ENCODE results near the gene SZRD1.
"Not testable (repeated sequence)": the region's sequence is repeated elsewhere in the genome, so short reads cannot be mapped to it uniquely, and the experiment has no call there.

Gene SZRD1, protein sequence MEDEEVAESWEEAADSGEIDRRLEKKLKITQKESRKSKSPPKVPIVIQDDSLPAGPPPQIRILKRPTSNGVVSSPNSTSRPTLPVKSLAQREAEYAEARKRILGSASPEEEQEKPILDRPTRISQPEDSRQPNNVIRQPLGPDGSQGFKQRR

DNA sequence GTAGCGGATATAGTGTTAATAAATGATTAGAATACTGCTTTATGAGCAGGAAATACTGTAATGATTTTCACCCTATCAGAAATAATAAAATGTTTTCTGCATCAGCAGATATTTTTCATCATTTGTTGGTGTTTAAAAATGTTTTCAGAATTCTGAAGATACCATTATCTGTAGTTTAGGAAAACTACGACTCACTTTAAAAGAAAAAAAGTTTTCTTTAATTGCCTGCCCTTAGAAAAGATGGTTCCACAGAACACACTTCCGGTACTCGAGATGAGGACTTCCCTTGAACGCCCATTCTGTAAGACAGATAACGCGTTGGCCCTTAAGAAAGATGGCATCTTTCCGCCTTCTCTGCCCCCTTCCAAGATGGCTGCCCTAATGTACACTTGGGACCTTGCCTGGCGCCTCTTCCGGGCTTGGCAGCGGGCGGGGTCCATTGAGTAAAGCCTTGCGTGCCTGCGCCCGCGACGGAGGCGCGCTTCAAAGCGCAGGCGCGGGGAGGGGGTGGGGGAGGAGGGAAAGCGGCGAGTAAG, at the start of gene SZRD1:
SZRD1 (plus strand) TSS at position 521 of the 536 bp plus-strand sequence. CDS start 16 bp downstream, outside the sequence.
- DNase-seq, result peak; percentile 100

DNA sequence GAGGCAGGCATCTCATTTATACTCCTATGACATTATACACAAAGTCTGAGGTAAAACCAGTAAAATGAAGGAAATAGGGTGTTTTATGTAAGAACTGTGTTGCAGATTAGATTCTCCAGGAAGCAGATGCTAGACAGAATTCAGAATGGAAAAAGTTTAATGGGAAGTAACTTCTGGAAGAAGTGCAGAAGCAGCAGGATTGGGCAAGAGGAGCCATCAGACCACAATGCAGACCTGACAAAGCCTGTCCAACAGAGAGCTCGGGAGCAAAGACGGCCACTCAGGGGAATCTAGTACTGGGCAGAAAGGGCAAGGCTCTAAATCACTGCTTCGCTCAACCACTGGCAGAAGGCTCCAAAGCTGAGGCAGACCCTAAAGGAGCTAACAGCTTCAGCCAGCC, 48.5 kb upstream of the SZRD1 start:
- no peak for DNase-seq

DNA sequence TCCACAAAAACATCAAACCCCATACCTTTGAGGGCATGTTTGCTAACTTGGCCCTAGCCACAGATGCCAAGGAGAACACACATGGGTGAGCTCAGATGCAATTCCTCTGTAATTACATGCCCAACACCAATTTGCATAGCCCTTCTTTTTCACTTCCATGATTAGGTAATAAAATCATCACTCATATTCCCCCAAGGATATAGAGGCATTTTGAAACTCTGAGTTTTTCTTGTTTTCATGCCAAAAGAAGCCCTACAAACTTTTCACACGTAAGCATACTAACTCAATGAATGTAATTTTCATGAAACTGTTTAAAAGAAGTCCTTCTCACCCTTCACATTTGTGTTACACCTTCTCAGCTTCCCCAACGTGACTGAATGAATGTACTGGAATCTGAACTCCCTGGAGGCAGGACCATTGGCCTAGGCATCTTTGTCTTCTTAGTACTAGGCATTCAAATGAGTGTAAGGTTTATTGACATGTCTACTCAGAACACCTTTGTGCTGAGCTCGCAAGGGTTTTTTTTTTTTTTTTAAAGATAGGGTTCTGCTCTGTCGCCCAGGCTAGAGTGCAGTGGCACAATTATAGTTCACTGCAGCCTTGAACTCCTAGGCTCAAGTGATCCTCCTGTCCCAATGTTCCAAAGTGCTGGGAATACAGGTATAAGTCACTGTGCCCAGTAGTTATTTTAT, 45.7 kb upstream of the SZRD1 start:
- DNase-seq, result no peak

DNA sequence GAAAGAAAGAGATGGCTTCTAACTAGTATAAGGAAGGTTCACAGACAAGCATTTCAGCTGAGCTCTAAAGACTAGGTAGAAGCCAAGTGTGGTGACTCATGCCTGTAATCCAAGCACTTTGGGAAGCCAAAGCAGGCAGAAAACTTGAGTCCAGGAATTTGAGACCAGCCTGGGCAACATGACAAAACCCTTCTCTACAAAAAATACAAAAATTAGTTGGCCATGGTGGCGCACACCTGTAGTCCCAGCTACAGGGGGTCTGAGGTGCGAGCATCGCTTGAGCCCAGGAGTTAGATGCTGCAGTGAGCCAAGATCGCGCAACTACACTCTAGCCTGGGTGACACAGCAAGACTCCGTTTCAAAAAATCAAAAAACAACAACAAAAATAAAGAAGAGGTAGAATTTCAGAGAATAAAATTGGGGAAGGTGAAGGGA, 42.6 kb upstream of the SZRD1 start:
- DNase-seq, result no peak

DNA sequence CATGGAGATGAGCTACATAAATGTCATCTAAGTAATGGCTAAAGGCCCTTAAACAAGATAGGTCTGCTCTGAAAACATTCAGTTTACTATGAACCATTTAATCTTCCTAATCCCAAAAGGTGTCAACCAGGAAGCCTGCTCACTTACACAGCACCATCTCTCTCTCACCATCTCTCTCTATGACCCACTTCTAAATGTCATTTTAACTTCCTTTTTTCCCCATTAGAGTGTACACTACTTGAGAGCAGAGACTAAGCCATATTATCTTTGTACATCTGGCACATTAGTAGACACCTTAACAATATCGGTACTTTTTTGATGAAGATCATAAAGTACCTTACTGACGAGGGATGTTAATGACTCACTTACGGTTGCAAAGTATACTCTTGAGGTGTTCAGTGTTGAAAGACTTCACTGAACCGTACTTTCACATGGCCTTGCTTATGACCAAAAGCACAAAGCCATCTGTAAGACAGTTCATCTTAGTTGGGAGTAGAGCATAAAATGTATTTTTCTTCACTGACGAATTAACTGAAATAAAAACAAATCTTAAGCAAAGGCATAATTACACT, 40.1 kb upstream of the SZRD1 start:
- DNase-seq, result no peak

DNA sequence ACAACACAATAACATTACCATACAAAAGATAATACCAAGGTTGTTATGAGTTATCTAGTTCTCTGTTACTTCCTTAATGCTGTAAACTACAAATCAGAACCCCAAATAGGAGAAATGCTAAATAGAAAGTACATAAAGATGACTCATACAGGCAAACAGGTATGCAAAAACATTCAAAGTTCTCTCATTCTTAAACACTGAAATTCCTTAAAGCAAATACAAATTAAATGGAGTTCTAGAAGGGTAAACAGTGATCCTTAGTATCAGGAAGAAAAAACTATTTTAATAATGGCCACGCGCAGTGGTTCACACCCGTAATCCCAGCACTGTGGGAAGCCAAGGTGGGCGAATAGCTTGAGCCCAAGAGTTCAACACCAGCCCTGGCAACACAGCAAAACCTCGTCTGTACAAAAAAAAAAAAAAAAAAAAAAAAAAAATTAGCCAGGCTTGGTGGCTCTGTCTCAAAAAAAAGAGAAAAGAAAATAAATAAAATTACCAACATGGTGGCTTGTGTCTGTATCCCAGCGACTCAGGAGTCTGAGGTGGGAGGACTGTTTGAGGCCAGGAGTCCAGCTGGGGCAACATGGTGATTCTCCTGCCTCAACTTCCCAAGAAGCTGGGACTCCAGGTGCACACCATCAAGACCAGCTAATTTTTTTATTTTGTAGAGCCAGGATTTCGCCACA, 32.2 kb upstream of the SZRD1 start:
- no peak for DNase-seq

DNA sequence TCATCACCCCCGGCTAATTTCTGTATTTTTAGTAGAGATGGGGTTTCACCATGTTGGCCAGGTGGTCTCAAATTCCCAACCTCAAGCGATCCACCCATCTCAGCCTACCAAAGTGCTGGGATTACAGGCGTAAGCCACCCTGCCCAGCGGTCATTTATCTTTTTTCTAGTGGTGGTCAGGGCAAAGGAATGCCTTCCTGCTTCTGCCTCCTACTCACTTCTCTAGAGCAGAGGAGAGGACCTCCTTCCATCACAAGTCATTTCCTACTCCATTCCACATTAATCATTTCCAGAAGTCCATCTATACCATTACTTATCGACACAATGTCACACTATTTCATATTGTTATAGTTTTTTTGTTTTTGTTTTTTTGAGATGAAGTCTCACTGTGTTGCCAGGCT, 28.1 kb upstream of the SZRD1 start:
- DNase-seq, result no peak

DNA sequence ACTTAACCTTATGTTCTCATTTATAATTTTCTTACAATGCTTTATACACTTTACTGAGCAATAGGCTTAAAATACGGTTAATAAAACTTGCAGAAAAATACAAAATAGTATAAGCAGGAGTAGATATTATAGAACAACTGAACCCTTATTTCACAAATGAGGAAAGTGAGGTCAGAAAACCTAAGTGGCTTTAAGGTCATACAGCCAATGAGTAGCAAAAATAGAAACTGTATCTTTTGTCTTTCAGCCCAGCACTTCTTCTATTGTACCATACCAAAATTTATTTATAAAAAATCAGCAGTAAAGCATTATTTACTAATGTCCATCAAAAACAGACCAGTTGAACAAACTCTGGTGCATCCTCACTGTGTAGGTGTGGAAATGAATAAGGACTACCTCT, 26.4 kb upstream of the SZRD1 start:
- no peak for DNase-seq

DNA sequence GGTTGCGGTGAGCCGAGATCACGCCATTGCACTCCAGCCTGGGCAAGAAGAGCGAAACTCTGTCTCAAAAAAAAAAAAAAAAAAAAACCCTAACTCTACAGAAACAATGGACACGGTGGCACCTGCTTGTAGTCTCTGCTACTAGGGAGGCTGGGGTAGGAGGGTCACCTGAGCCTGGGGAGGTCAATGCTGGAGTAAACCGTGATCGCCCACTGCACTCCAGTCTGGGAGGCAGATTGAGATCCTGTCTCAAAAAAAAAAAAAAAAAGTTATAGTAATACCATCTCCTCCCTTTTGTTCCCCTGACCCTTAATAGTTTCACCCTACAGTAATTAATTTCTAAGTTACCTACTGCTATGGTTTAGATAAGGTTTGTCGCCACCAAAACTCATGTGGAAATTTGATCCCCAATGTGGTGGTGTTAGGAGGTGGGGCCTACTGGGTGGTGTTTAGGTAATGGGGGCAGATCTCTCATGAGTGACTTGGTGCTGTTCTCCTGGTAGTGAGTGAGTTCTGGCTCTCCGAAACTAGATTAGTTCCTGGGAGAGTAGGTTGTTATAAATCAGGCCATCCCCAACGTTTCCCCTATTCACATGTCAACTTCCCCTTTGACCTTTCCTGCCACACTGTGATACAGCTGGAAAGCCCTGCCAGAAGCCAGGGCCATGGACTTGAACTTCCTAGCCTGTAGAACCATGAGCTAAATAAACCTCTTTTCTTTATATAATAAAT, 24.5 kb upstream of the SZRD1 start:
- DNase-seq, result no peak

DNA sequence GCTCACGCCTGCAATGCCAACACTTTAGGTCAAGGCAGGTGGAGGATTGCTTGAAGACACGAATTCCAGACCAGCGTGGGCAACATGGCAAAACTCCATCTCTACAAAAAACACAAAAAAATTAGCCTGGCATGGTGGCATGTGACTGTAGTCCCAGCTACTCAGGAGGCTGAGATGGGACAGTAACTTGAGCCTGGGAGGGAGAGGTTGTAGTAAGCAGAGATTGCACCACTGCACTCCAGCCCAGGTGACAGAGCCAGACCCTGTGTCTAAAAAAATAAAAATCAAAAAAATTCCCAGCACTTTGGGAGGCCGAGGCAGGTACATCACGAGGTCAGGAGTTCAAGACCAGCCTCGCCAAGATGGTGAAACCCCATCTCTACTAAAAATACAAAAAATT, 23.8 kb upstream of the SZRD1 start:
- not testable (repeated sequence) for DNase-seq

DNA sequence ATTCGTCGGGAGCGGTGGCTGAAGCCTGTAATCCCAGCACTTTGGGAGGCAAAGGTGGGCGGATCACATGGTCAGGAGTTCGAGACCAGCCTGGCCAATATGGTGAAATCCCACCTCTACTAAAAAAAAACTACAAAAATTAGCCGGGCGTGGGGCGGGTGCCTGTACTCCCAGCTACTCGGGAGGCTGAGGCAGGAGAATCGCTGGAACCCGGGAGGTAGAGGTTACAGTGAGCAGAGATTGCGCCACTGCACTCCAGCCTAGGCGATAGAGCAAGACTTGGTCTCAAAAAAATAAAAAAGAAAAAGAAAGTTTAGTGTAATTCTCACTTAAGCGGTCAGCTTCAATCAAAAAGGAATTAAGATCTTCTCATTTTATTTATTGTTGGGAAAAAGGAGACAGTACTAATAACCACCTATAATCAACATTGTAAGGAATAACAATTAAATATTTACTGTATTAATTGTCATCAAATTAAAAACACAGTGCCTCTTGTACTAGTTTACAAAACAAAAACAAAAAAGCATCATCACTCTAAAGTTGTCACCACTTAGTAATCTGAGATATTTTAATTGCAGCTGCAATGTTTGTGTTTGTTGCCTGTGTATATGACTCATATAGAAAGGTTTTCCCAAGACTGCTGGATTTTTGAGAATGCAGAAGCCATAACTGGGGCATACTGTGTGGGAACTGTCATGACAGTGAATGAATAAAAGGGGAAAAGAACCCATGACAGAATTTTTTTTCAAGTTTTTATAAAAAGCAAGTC, 18.4 kb upstream of the SZRD1 start:
- DNase-seq, result no peak

DNA sequence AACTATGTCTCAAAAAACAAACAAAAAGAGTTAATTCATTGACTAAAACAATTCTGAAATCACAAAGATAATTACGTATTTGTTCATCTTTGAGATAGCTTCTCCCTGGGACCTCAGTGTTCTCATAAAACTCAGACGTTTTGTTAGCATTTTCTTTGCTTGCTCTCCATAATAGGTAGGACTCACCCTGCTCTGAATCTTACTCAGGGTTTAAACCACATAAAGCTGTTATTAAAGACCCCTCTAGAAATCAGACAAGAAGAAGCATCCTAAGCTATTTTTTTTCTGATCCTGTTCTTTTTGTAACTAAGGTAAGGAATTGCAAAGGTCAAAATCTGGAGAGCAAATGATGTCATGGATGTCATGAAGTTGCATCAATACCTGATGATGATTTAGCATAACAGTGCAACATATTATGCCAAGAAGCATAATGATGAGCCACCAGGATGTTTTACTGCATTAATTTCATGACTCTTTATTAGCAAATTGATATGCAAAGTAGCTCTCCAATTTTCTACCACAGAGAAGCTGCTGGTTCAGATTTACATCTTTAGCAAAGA, 17.1 kb upstream of the SZRD1 start:
- no peak for DNase-seq

DNA sequence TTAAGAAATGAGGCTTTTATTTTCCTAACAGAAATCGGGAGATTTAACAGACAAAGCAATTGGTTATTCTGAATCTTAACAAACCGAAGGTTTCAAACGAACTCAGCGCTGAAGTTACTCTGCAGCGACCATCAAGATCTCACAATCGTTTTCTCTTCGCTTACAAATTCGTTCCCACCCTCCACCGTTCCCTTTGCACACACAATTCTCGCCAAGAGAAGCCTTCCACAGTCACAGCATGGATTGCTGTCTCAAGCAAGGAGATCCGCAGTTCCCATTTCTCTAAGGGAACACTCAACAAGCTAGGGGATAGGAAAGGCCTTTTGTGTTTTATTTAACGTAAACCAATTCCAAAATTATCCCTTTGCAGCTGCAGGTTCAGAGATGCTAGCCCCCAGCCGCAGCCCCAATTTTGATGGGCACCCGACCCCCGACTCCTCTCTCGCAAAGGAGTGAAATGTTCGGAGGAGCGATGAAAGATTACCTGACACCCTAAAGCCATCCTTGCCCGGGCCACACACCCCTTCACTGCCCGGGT, 15.5 kb upstream of the SZRD1 start:
- DNase-seq, result peak; percentile 40

DNA sequence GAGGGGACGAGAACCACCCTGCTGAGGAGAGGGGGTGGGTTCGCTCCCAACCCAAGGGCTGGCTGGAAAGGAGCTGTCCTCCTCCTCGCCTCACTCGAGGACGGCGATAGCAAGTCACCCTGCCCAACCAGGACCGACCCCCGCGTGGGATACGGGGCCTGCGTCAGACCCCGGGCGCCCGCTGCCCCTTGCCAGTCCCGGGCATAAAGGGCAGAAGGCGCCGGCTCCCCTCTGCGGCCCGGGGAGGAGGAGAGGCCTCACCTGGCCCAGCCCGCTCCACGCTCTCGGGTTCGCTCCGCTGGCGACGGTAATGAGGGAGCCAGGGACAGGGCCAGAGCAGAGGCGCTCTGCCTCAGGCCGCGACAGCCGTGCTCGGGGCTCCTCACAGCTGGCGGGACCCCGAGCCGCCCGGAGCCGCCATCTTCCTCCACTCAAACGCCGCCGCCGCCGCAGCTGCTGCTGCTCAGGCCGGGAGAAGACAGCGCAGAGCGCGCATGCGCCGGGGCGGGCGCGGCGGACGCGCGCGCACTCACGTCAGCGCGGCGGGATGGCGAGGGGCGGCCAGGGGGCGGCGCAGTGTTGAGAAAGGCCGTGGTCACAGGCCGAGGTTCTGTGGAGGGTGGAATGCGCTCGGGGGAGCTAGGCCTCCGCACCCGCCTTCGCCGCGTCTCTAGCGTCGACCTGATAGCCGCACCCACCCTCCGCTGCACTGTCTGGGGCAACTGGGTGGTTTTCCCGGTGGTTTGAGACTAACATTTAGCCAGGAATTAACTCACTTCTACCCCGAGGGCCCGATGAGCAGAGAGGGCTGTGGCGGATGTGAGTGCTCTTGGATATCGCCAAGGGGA, 14.8 kb upstream of the SZRD1 start, which contains the start of gene FBXO42:
FBXO42 (minus strand) TSS at position 487 of the 848 bp plus-strand sequence. CDS start 37,062 bp downstream, outside the sequence.
- DNase-seq, result peak; percentile 97

DNA sequence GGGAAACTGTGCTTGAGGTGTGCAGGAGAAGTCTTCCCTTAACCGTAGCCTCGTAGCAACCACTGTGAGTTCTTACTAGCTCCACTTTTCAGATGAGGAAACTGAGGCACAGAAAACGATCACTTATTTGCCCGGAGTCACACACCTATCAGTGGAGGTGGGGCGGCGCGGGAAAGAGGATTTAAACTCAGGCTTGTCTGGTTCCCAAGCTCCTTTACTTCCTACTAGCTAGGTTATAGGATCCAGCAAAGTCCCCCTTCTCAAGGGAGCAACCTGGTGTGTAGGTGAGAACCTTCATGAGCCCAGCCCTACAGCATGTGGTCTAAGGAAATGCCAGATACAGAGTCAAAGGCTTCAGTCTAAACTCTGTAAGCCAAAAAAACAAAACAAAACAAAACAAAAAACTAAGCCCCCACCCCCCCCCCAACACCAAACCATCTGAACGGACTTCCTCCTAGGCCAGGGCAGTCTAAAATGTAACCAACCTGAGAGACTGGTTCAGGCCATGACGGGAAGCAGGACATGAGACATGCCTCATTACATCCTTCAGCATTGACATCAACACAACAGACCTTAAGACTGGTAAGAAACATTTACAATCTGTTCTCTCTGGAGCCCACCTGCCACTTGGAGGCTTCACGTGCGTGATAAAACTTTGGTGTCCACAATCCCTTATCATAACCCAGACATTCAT, 14.1 kb upstream of the SZRD1 start:
- peak; percentile 76 for DNase-seq

DNA sequence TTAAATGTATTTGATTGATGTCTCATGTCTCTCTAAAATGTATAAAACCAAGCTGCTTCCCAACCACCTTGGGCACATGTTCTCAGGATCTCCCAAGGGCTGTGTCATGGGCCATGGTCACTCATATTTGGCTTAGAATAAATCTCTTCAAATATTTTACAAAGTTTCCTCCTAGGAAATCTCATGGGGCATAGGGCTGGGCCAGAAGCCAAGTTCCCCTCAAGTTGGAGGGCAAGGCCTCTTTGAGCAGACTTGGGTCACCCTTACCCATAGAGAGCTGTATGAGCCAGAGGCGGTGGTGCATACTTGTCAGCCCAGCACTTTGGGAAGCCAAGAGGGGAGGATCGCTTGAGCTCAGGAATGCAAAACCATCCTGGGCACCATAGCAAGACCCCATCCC, 12.4 kb upstream of the SZRD1 start:
- no peak for DNase-seq

DNA sequence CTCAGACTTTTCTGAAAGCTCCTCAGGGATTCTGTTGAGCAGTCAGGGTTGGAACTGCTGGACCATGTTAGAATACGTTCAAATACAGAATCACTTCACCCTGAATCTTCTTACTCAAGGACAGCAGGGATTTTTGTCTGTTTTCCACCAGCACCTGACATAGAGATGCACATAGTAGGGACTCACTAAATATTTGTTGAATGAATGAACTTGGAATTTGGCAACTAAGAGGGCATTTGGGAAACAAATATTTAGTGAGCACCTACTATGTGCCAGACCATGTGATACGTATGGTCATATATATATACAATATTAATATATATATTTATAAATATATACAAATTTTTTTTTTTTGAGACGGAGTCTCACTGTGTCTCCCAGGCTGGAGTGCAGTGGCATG, 10.2 kb upstream of the SZRD1 start:
- no peak for DNase-seq

DNA sequence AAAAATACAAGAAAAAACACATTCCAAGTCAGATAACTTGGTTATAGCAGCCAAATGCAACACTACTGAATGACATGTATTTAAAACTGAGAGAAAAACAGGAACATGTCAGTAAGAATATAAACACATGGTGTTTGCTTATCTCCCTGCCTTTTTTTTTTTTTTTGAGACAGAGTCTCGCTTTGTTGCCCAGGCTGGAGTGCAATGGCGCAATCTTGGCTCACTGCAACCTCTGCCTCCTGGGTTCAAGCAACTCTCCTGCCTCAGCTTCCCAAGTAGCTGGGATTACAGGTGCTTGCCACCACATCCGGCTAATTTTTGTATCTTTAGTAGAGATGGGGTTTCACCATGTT, 1.9 kb upstream of the SZRD1 start:
- DNase-seq, result not testable (repeated sequence)

DNA sequence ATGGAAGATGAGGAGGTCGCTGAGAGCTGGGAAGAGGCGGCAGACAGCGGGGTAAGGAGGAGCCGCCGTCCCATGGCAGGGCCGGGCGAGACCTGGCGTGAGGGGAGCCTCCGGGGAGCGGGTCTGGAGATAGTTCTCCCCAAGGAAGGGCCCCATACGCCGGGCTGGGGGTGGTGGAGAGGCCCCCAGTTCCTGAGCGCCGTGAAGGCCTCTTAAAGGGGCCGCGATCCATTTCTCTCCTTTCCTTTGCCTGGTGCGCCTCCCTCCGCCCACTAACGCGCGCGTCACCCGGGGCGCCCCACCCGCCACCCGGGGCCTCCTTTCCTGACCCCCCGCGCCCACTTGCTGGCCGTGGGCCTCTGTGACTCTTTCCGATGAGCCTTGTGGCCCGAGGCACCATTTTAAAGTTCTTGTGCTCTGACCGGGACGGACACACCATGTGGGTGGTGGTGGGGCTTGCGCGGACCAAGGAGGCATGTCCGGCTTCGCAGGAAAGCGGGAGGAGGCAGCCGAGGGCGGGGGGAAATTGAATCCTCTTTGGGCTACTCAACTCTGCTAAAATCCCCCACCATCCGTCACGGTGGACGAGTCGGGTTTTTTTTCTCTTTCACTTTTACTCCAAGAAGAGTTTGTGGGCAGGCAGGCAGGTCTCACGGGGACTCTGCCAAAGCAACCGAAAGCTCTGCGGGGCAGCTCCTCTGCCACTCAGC, 371 bp downstream of the SZRD1 start:
- DNase-seq, result peak; percentile 93
